Astrocyte of the cerebellum (primary cell): Measurements from ENCODE around the gene SMARCAL1.

Source experiments
- DNase-seq: peaks from one replicate; pipeline ENCODE4 v3.0.0-alpha.2; 2011; ENCODE audit warnings: low read depth
- H3K4me3 ChIP-seq: 2 replicates; pipeline ENCODE4 v1.5.1; 2011; ENCODE audit warnings: mild to moderate bottlenecking, low read depth, low read length, moderate library complexity
- in situ Hi-C: cut with HindIII; loops from 2 replicates; pipeline ENCODE4 v1.10.0; 2017; ENCODE audit warnings: low sequenced_read_pairs
- TF ChIP-seq, protein P1 (sequence below): IDR thresholded peaks from 2 replicates; pipeline ENCODE4 v1.5.1; 2012; ENCODE audit warnings: low read length, low read depth, moderate library complexity, mild to moderate bottlenecking; ENCODE audit errors: missing control alignments

SMARCAL1 gene

DNA sequence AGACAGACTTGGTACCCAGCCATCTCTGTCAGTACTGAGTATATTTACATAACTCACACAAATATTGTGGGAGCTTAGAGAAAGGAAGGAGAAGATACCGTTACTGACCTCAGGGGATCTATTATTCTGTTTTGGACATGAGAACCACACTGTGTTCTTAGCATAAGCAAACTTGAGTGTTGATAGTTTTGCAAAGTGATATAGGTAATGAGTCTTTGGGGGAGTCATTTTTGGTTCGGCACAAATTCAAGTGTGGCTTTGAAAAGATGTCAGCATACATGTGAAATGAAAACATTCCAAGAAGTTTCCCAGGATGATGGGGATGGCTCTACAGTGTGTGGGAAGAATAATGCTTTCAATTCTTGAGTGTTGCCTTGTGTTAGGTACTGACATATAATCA, 24.1 kb downstream of the SMARCAL1 start:
- no peak overlapping the region for H3K4me3 ChIP-seq
- TF ChIP-seq, protein P1, sequence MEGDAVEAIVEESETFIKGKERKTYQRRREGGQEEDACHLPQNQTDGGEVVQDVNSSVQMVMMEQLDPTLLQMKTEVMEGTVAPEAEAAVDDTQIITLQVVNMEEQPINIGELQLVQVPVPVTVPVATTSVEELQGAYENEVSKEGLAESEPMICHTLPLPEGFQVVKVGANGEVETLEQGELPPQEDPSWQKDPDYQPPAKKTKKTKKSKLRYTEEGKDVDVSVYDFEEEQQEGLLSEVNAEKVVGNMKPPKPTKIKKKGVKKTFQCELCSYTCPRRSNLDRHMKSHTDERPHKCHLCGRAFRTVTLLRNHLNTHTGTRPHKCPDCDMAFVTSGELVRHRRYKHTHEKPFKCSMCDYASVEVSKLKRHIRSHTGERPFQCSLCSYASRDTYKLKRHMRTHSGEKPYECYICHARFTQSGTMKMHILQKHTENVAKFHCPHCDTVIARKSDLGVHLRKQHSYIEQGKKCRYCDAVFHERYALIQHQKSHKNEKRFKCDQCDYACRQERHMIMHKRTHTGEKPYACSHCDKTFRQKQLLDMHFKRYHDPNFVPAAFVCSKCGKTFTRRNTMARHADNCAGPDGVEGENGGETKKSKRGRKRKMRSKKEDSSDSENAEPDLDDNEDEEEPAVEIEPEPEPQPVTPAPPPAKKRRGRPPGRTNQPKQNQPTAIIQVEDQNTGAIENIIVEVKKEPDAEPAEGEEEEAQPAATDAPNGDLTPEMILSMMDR = no peak
- in situ Hi-C loops = no loop called here
- no peak for DNase-seq

DNA sequence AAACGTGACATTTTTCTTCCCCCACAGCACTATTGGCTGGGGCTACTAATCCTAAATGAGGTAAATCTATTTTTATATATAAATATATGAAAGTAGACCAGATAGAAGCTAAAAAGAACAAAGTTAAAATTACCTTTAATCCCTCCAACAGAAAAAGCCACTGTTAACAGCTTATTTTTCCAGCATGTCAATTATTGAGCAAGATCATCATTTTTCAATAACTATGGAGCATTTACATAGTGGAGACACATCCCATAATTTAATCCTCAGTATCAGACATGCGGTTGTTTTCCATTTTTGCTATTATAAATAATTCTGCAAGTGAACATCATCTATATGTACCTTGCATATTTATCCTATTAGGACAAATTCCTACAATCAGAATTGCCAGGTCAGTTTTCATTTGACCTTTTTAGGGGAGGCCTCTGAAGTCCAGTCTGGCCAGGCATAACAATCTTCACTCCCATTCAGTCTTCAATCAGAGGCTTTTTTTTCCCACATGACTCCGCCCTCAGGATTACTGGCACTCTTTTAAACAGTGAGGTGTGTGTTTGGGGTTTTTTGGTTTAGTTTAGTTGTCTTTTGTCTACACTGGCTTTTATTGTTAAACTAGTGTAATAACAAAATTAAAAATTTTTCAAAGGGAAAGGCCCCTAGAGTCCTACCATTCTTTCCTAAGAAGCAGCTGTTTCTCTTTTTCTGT, 29.2 kb downstream of the SMARCAL1 start:
- TF ChIP-seq, protein P1 = no peak
- DNase-seq = no peak
- in situ Hi-C loops = no loop called here
- H3K4me3 ChIP-seq = no peak overlapping the region

DNA sequence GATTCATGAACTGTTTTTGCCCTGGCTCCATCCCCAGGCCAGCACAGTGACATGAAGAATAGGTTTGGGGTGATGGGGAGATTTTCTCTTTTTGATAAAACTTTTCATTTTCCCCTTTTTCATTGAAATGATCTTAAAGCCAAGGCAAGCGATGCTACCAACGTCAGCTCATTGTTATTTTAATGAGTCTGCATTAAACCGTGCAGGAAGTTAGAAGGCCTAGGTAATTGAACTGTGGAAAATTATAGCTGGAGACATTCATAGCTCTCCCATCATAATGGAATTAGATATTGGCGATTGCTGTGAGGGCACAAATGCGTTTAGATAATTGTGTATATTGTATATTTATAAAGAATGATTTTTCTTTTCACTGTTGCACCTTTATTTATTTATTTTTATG, 33.2 kb downstream of the SMARCAL1 start:
- no peak for DNase-seq
- TF ChIP-seq, protein P1 = no peak
- H3K4me3 ChIP-seq = no peak overlapping the region
- in situ Hi-C loops = no loop called here

DNA sequence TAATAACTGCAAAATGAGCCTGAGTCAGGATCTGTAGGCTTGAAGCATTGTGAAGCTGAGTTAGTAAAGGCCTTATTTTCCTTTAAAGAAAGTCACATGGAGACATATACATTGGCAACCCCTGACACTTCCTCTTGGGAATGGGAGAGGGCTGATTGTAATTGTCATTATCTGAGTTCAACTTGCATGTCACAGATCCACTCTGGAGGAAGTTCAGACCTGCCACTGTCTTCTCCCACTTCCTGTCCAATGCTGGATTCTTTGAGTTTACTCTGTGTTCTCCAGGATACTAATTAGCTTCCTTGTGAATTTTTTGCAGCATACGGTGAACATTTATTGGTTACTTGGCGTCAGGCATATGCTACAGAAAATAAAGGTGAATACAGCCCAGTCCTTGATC, 34.1 kb downstream of the SMARCAL1 start:
- DNase-seq = no peak
- TF ChIP-seq, protein P1 = no peak
- H3K4me3 ChIP-seq = no peak overlapping the region
- in situ Hi-C loops = no loop called here

DNA sequence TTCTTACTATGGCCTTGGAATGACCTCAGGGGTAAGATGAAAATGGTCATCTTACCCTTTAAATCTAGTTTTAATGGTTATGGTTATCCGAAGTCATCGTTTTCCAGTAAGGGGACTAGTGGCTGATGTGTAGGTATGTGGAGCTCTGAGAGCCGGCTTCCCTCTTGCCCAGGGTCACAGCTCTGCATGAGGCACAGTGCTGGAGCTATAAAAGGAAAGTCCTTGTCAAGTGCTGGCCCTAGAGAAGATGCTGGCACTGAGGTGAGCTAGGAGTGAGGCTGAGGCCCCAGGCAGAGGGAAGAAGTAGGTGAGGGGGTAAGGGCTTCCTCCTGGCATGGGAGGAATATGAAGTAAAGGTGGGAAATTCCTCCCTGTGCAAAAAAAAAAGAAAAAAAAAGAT, 35.0 kb downstream of the SMARCAL1 start:
- H3K4me3 ChIP-seq = no peak overlapping the region

DNA sequence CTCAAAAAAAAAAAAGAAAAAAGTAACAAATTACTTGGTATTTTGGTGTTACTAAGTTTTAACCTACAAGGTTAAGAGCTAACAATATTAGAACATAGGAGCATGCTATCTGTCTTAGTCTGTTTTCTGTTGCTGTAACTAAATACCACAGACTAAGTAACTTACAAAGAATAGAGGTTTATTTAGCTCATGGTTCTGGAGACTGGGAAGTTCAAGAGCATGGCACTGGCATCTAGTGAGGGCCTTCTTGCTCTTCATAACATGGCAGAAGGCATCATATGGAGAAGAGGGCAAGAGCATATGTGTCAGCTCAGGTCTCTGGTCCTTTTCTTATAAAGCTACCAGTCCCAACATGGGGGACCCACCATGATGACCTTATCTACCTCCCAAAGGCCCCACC, 36.5 kb downstream of the SMARCAL1 start:
- no peak for DNase-seq
- TF ChIP-seq, protein P1 = no peak
- in situ Hi-C loops = no loop called here
- no peak overlapping the region for H3K4me3 ChIP-seq

More for the DNA sequence above, 35.0 kb downstream of the SMARCAL1 start:
- in situ Hi-C loops = no loop called here
- TF ChIP-seq, protein P1 = no peak
- DNase-seq = no peak
